ENCODE results near the gene PYGO2.
"Not testable (repeated sequence)": the region's sequence is repeated elsewhere in the genome, so short reads cannot be mapped to it uniquely, and the experiment has no call there.

PYGO2 gene

GRCh38 chr1:154999571-155000410 lies 38.2 kb upstream of the PYGO2 start:
- no peak for DNase-seq (ENCODE audit: low spot score)

GRCh38 chr1:154998818-154999570 lies 37.4 kb upstream of the PYGO2 start:
- peak; percentile 85 for DNase-seq (ENCODE audit: low spot score)

GRCh38 chr1:154998201-154998780 lies 36.7 kb upstream of the PYGO2 start:
- DNase-seq (ENCODE audit: low spot score): no peak

- no peak for DNase-seq (ENCODE audit: low spot score)
Measured at GRCh38 chr1:154996966-154997701, 35.6 kb upstream of the PYGO2 start.

GRCh38 chr1:154995301-154995983 lies 33.9 kb upstream of the PYGO2 start:
- not testable (repeated sequence) for DNase-seq (ENCODE audit: low spot score)

GRCh38 chr1:154994591-154994990 lies 33.0 kb upstream of the PYGO2 start:
- DNase-seq (ENCODE audit: low spot score): no peak

GRCh38 chr1:154994269-154994587 lies 32.6 kb upstream of the PYGO2 start:
- no peak for DNase-seq (ENCODE audit: low spot score)

- DNase-seq (ENCODE audit: low spot score): no peak
Measured at GRCh38 chr1:154993572-154994268, 32.1 kb upstream of the PYGO2 start, which contains the start of gene LENEP. TSS of gene LENEP (plus strand) at chr1:154993586. CDS start at chr1:154993608, 22 bp downstream.

GRCh38 chr1:154992721-154993571 lies 31.4 kb upstream of the PYGO2 start:
- DNase-seq (ENCODE audit: low spot score): peak; percentile 67

- DNase-seq (ENCODE audit: low spot score): no peak
Measured at GRCh38 chr1:154990276-154990675, 28.7 kb upstream of the PYGO2 start.

GRCh38 chr1:154989195-154989860 lies 27.7 kb upstream of the PYGO2 start:
- no peak for DNase-seq (ENCODE audit: low spot score)

- no peak for DNase-seq (ENCODE audit: low spot score)
Measured at GRCh38 chr1:154988058-154988954, 26.7 kb upstream of the PYGO2 start.

GRCh38 chr1:154987326-154987725 lies 25.7 kb upstream of the PYGO2 start:
- DNase-seq (ENCODE audit: low spot score): no peak

GRCh38 chr1:154986736-154987135 lies 25.2 kb upstream of the PYGO2 start:
- not testable (repeated sequence) for DNase-seq (ENCODE audit: low spot score)

GRCh38 chr1:154983776-154984466 lies 22.3 kb upstream of the PYGO2 start:
- DNase-seq (ENCODE audit: low spot score): no peak

- peak; percentile 98 for DNase-seq (ENCODE audit: low spot score)
Measured at GRCh38 chr1:154982897-154983648, 21.5 kb upstream of the PYGO2 start, which contains the start of gene FLAD1. TSS of gene FLAD1 (plus strand) at chr1:154983344. CDS start at chr1:154983695, 351 bp downstream.

- no peak for DNase-seq (ENCODE audit: low spot score)
Measured at GRCh38 chr1:154982341-154982740, 20.8 kb upstream of the PYGO2 start.

All from D341Med (cell line).